ENCODE data around the gene ACSM2B.

DNA sequence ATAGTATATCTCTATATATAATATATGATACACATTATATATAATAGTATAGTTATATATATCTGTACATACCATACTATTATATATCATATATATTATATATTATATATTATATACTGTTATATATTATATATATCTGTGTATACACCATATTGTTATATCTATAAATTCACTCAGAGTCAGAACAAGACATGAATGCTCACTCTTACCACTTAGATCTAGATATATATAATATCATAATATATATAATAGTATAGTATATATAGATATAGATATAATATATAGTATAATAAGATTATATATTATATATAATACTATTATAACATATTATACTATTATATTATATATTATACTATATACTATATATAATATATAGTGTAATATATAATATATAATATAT is 9.3 kb downstream of the ACSM2B start:
- TF ChIP-seq, protein P1, sequence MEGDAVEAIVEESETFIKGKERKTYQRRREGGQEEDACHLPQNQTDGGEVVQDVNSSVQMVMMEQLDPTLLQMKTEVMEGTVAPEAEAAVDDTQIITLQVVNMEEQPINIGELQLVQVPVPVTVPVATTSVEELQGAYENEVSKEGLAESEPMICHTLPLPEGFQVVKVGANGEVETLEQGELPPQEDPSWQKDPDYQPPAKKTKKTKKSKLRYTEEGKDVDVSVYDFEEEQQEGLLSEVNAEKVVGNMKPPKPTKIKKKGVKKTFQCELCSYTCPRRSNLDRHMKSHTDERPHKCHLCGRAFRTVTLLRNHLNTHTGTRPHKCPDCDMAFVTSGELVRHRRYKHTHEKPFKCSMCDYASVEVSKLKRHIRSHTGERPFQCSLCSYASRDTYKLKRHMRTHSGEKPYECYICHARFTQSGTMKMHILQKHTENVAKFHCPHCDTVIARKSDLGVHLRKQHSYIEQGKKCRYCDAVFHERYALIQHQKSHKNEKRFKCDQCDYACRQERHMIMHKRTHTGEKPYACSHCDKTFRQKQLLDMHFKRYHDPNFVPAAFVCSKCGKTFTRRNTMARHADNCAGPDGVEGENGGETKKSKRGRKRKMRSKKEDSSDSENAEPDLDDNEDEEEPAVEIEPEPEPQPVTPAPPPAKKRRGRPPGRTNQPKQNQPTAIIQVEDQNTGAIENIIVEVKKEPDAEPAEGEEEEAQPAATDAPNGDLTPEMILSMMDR (IDR thresholded peaks at IDR 0.05): no peak
- no peak for TF ChIP-seq POLR2AphosphoS5 (IDR thresholded peaks at IDR 0.05)

Measured in sigmoid colon (tissue), 4 donors.